Peyer's patch (tissue), 4 donors: ENCODE measurements around the gene ARMC9.

Experiments used
- CTCF ChIP-seq, 6 experiments: fragments of 450-650 bp in 4 of 6; fragments of 200-600 bp in 2 of 6; sonication (generic) in 1 of 6; IDR thresholded peaks; one replicate each; pipeline ENCODE4 v1.5.1; 2017 to 2019; ENCODE audit warnings: antibody characterized with exemption in 6 of 6, mild to moderate bottlenecking in 3 of 6, moderate library complexity in 1 of 6
- POLR2A ChIP-seq, 2 donors: fragments of 450-650 bp; IDR thresholded peaks; one replicate each; pipeline ENCODE4 v1.5.1; 2017; ENCODE audit warnings: antibody characterized with exemption in 2 of 2, mild to moderate bottlenecking in 2 of 2, moderate library complexity in 2 of 2

DNA sequence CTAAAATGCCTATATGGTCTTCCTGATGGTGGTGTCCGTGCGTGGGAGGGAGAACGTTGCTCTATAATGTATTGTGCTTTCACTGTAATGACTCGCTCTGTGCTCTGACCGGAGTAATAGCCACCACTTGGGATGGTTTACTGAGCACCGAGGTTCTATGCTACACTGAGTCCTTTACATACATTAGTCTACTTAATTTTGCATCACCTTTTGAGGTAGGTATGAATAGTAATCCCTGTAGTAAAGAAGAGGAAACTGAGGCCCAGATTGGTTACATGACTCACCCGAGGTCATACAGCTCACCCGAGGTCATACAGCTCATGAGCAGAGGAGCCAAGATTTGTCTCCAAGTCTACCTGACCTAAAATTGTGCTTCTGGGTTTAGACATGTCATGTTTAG is 79.5 kb downstream of the ARMC9 start:
- TF ChIP-seq POLR2A (IDR thresholded peaks at IDR 0.05): no peak
- TF ChIP-seq CTCF (IDR thresholded peaks at IDR 0.05): no peak
